ENCODE measurements around the gene PIWIL1. TPM values are rescaled to one million over a fixed set of nuclear protein-coding genes. Genes with fewer than 3 reads are reported as not detected.

Gene PIWIL1
- total RNA-seq, 2 experiments from 2014 or later: not detected

DNA sequence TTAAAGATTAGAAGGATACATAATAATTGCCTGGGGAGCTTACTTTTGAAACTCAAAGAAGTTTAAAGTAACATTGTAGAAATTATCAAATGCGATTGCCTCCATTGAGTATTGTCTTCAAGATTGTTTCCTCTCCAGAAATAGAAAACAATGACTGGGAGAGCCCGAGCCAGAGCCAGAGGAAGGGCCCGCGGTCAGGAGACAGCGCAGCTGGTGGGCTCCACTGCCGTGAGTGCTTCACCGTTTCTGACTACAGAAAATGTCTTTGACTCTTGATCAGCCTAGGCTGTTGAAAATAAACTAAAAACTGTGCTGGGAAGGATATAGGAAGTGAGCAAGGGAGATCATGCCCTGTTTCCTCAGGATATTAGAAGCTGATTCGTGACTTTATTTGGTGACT is 4.8 kb downstream of the PIWIL1 start:
- intact Hi-C loops (cut with DNase I, micrococcal nuclease): no loop called here
- no peaks in the 10 kb centered on the region for H3K36me3 ChIP-seq (ENCODE audit: insufficient read depth, low read length)
- no peaks in the 10 kb centered on the region for H3K36me3 Mint-ChIP-seq (ENCODE audit: low read depth)
- no peaks in the 10 kb centered on the region for H3K4me1 ChIP-seq (ENCODE audit: insufficient read depth, low read length)
- peaks cover 0 to 14% of the 10 kb centered on the region in 2 experiments for H3K27me3 ChIP-seq (ENCODE audit: control insufficient read depth in 1 of 2, insufficient read depth in 2 of 2, low read length in 2 of 2)
- CTCF ChIA-PET: no interaction called here
- H3K4me1 Mint-ChIP-seq (ENCODE audit: low read depth): no peaks in the 10 kb centered on the region
- H3K27me3 Mint-ChIP-seq: peaks cover 28% of the 10 kb centered on the region
- DNase-seq: no peak
- H3K27ac Mint-ChIP-seq: no peak overlapping the region
- TF ChIP-seq, protein P1, sequence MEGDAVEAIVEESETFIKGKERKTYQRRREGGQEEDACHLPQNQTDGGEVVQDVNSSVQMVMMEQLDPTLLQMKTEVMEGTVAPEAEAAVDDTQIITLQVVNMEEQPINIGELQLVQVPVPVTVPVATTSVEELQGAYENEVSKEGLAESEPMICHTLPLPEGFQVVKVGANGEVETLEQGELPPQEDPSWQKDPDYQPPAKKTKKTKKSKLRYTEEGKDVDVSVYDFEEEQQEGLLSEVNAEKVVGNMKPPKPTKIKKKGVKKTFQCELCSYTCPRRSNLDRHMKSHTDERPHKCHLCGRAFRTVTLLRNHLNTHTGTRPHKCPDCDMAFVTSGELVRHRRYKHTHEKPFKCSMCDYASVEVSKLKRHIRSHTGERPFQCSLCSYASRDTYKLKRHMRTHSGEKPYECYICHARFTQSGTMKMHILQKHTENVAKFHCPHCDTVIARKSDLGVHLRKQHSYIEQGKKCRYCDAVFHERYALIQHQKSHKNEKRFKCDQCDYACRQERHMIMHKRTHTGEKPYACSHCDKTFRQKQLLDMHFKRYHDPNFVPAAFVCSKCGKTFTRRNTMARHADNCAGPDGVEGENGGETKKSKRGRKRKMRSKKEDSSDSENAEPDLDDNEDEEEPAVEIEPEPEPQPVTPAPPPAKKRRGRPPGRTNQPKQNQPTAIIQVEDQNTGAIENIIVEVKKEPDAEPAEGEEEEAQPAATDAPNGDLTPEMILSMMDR (IDR thresholded peaks at IDR 0.05): no peak
- H3K9me3 Mint-ChIP-seq: no peaks in the 10 kb centered on the region
- POLR2A ChIA-PET: no interaction called here
- no peak overlapping the region for H3K27ac ChIP-seq (ENCODE audit: low read depth in 1 of 2, low read length in 2 of 2)
- no peak overlapping the region for H3K4me3 ChIP-seq (ENCODE audit: low read length)
- no peak for ATAC-seq (ENCODE audit: poor library complexity)
- H3K4me3 Mint-ChIP-seq: no peak overlapping the region
- H3K9me3 ChIP-seq (ENCODE audit: control insufficient read depth in 1 of 2, insufficient read depth in 1 of 2, low read length in 2 of 2): no peaks in the 10 kb centered on the region

- no peaks in the 10 kb centered on the region for H3K9me3 ChIP-seq (ENCODE audit: control insufficient read depth in 1 of 2, insufficient read depth in 1 of 2, low read length in 2 of 2)
- Mint-ChIP-seq H3K9me3 (no peaks in the 10 kb centered on the region), H3K4me3 (no peak overlapping the region), H3K4me1 (ENCODE audit: low read depth) (no peaks in the 10 kb centered on the region), H3K27ac (no peak overlapping the region), H3K27me3 (peaks cover 32% of the 10 kb centered on the region), H3K36me3 (ENCODE audit: low read depth) (no peaks in the 10 kb centered on the region)
- no peak overlapping the region for H3K27ac ChIP-seq (ENCODE audit: low read depth in 1 of 2, low read length in 2 of 2)
- peaks cover 3 to 14% of the 10 kb centered on the region in 2 experiments for H3K27me3 ChIP-seq (ENCODE audit: control insufficient read depth in 1 of 2, insufficient read depth in 2 of 2, low read length in 2 of 2)
- no peak for ATAC-seq (ENCODE audit: poor library complexity)
- ChIA-PET POLR2A (no interaction called here), CTCF (no interaction called here)
- no peak for DNase-seq
- TF ChIP-seq, protein P1 (IDR thresholded peaks at IDR 0.05): no peak
- no peaks in the 10 kb centered on the region for H3K4me1 ChIP-seq (ENCODE audit: insufficient read depth, low read length)
- no peaks in the 10 kb centered on the region for H3K36me3 ChIP-seq (ENCODE audit: insufficient read depth, low read length)
- no peak overlapping the region for H3K4me3 ChIP-seq (ENCODE audit: low read length)
- intact Hi-C loops (cut with DNase I, micrococcal nuclease): no loop called here
These were observed 5.2 kb downstream of the PIWIL1 start for GRCh38 chr12:130342842-130343241.

DNA sequence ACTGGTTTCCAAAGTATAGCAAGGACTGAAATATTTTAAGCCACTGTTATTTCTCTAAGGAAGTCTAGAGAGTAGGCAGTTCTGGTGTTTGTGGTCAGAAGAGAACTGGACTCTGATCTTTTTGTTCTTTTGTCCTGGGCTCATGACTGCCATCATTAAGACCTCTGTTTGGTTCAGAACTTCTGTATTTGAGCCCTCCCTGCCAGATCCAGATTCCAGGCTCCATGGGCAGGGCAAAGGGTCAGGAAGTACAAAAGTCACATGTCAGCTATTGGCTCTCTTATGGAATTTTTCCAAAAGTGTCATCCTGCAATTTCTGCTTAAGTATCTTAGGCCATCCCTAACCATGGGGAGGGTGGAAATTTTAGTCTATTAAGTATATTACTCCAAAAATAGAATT is 6.8 kb downstream of the PIWIL1 start:
- ChIA-PET CTCF (no interaction called here), POLR2A (no interaction called here)
- H3K9me3 Mint-ChIP-seq: no peaks in the 10 kb centered on the region
- no peak for ATAC-seq (ENCODE audit: poor library complexity)
- no peak overlapping the region for H3K27ac ChIP-seq (ENCODE audit: low read depth in 1 of 2, low read length in 2 of 2)
- no peaks in the 10 kb centered on the region for H3K9me3 ChIP-seq (ENCODE audit: control insufficient read depth in 1 of 2, insufficient read depth in 1 of 2, low read length in 2 of 2)
- no peaks in the 10 kb centered on the region for H3K4me1 Mint-ChIP-seq (ENCODE audit: low read depth)
- H3K36me3 ChIP-seq (ENCODE audit: insufficient read depth, low read length): no peaks in the 10 kb centered on the region
- H3K4me3 Mint-ChIP-seq: no peak overlapping the region
- no peak for DNase-seq
- peaks cover 3 to 10% of the 10 kb centered on the region in 2 experiments for H3K27me3 ChIP-seq (ENCODE audit: control insufficient read depth in 1 of 2, insufficient read depth in 2 of 2, low read length in 2 of 2)
- TF ChIP-seq, protein P1 (IDR thresholded peaks at IDR 0.05): no peak
- intact Hi-C loops (cut with DNase I, micrococcal nuclease): no loop called here
- H3K4me3 ChIP-seq (ENCODE audit: low read length): no peak overlapping the region
- no peaks in the 10 kb centered on the region for H3K36me3 Mint-ChIP-seq (ENCODE audit: low read depth)
- H3K27me3 Mint-ChIP-seq: peaks cover 36% of the 10 kb centered on the region
- H3K4me1 ChIP-seq (ENCODE audit: insufficient read depth, low read length): no peaks in the 10 kb centered on the region
- no peak overlapping the region for H3K27ac Mint-ChIP-seq
